HCT116 (cell line): ENCODE measurements around the gene LSM4. TPM values are rescaled to one million over a fixed set of nuclear protein-coding genes. Genes with fewer than 3 reads are reported as not detected.

Experiments
- ATAC-seq: fragments of 200-7000 bp; cut with Tn5 transposase; 2 replicates; pipeline ENCODE4 v1.9.1; 2020; ENCODE audit warnings: mild to moderate bottlenecking, moderate library complexity
- BruUV-seq: library from RNA; stranded (reverse); fragments of 400-500 nt; replicated peaks from 2 replicates; lab custom pipeline; 2021; lab: Mats Ljungman, UMichigan
- CTCF ChIA-PET: fragments of 300-600 bp; sonication (Branson Sonifier 250); formaldehyde crosslinking; loops from one replicate; lab custom pipeline; 2021; ENCODE audit warnings: antibody characterized with exemption; lab: Charles Lee
- POLR2A ChIA-PET: fragments of 300-600, 350-600 bp; sonication (Branson Sonifier 250); formaldehyde crosslinking; loops from one replicate; lab custom pipeline; 2021; ENCODE audit warnings: antibody characterized with exemption; lab: Charles Lee
- RAD21 ChIA-PET, 2 experiments: fragments of 300-600 bp; sonication (Branson Sonifier 250); formaldehyde crosslinking; loops; one replicate each; lab custom pipeline; 2023; ENCODE audit warnings: low total read pairs in 2 of 2; ENCODE audit not compliant: uncharacterized antibody in 2 of 2, unreplicated experiment in 2 of 2, low non-redundant PET in 1 of 2; lab: Charles Lee
- DNase-seq: peaks from one replicate; pipeline ENCODE4 v3.0.0-alpha.2; 2010; ENCODE audit warnings: low read depth, low spot score
- H2AFZ ChIP-seq: fragments of 200-600 bp; shearing (Covaris generic), sonication (generic); 2 replicates; pipeline ENCODE4 v1.6.1; 2017; ENCODE audit warnings: low read depth, mixed run types, mixed read lengths, antibody characterized with exemption, low read length; ENCODE audit not compliant: poor library complexity, severe bottlenecking
- H3K27ac ChIP-seq: 2 replicates; pipeline ENCODE4 v1.5.1; 2012; ENCODE audit warnings: low read depth, low read length
- H3K27me3 ChIP-seq: fragments of 200-600 bp; sonication (generic); 2 replicates; pipeline ENCODE4 v1.6.1; 2016; ENCODE audit warnings: mixed run types, low read length, mixed read lengths; ENCODE audit not compliant: insufficient read depth
- H3K36me3 ChIP-seq, 2 experiments: fragments of 200-500 bp in 1 of 2; fragments of 200-600 bp in 1 of 2; sonication (Bioruptor generic) in 1 of 2; sonication (generic) in 1 of 2; 2 replicates each; pipeline versions ENCODE4 v1.5.1 to v1.6.1; 2014 to 2016; ENCODE audit warnings: low read length in 2 of 2, inconsistent platforms in 1 of 2, mixed read lengths in 1 of 2, mixed run types in 1 of 2; ENCODE audit not compliant: insufficient read depth in 2 of 2, control insufficient read depth in 1 of 2
- H3K4me1 ChIP-seq, 2 experiments: fragments of 200-600 bp in 1 of 2; sonication (generic) in 1 of 2; 2 replicates each; pipeline versions ENCODE4 v1.5.1 to v1.6.1; 2012 to 2017; ENCODE audit warnings: low read length in 2 of 2, inconsistent platforms in 1 of 2, mild to moderate bottlenecking in 1 of 2, mixed read lengths in 1 of 2, mixed run types in 1 of 2, moderate library complexity in 1 of 2; ENCODE audit not compliant: insufficient read depth in 2 of 2, control insufficient read depth in 1 of 2
- H3K4me2 ChIP-seq: fragments of 200-600 bp; sonication (generic); 2 replicates; pipeline ENCODE4 v1.6.1; 2017; ENCODE audit warnings: mixed run types, low read length, mixed read lengths
- H3K4me3 ChIP-seq, 2 experiments: fragments of 200-600 bp in 1 of 2; sonication (generic) in 1 of 2; replicated peaks in 1 of 2; 2 replicates each; pipeline ENCODE4 v1.5.1; 2011 to 2016; ENCODE audit warnings: low read length in 2 of 2, control low read depth in 1 of 2, low read depth in 1 of 2, mild to moderate bottlenecking in 1 of 2, mixed read lengths in 1 of 2, mixed run types in 1 of 2
- H3K79me2 ChIP-seq: fragments of 200-600 bp; sonication (generic); 2 replicates; pipeline ENCODE4 v1.6.1; 2017; ENCODE audit warnings: mild to moderate bottlenecking, mixed run types, low read length, moderate library complexity, mixed read lengths; ENCODE audit not compliant: insufficient read depth
- H3K9ac ChIP-seq: fragments of 200-600 bp; sonication (generic); 2 replicates; pipeline ENCODE4 v1.6.1; 2016; ENCODE audit warnings: low read length, mixed read lengths
- H3K9me2 ChIP-seq: fragments of 200-600 bp; sonication (generic), shearing (Covaris generic); 2 replicates; pipeline ENCODE4 v1.6.1; 2017; ENCODE audit warnings: mixed run types, mild to moderate bottlenecking, moderate library complexity; ENCODE audit not compliant: insufficient read depth
- H3K9me3 ChIP-seq, 2 experiments: fragments of 200-500 bp in 1 of 2; fragments of 200-600 bp in 1 of 2; sonication (Bioruptor generic) in 1 of 2; sonication (generic) in 1 of 2; 2 replicates each; pipeline ENCODE4 v1.6.1; 2014 to 2017; ENCODE audit warnings: low read length in 2 of 2, mixed read lengths in 2 of 2, inconsistent platforms in 1 of 2, low read depth in 1 of 2, mild to moderate bottlenecking in 1 of 2, mixed run types in 1 of 2, moderate library complexity in 1 of 2; ENCODE audit not compliant: control insufficient read depth in 1 of 2, insufficient read depth in 1 of 2
- H4K20me1 ChIP-seq: fragments of 200-600 bp; sonication (generic), shearing (Covaris generic); 2 replicates; pipeline ENCODE4 v1.6.1; 2017; ENCODE audit warnings: mixed run types, mild to moderate bottlenecking, moderate library complexity; ENCODE audit not compliant: insufficient read depth
- CBX3 ChIP-seq: IDR thresholded peaks from 2 replicates; pipeline ENCODE4 v1.6.1; 2012; ENCODE audit warnings: low read depth
- CEBPB ChIP-seq: IDR thresholded peaks from 2 replicates; pipeline ENCODE4 v1.6.1; 2012; ENCODE audit warnings: low read depth
- EZH2phosphoT487 ChIP-seq: fragments of 200-600 bp; IDR thresholded peaks from 2 replicates; pipeline ENCODE4 v1.6.1; 2018; ENCODE audit warnings: antibody characterized with exemption, borderline replicate concordance
- FOSL1 ChIP-seq: IDR thresholded peaks from 2 replicates; pipeline ENCODE4 v1.6.1; 2012; ENCODE audit warnings: low read depth
- JUND ChIP-seq: IDR thresholded peaks from 2 replicates; pipeline ENCODE4 v1.6.1; 2012
- POLR2A ChIP-seq: IDR thresholded peaks from 2 replicates; pipeline ENCODE4 v1.7.0; 2011; ENCODE audit warnings: borderline replicate concordance; ENCODE audit not compliant: insufficient read depth, insufficient read length; ENCODE audit errors: extremely low read depth
- POLR2AphosphoS5 ChIP-seq: IDR thresholded peaks from 2 replicates; pipeline ENCODE4 v1.6.1; 2011; ENCODE audit warnings: mild to moderate bottlenecking, low read depth, low read length, moderate library complexity
- RAD21 ChIP-seq: IDR thresholded peaks from 2 replicates; pipeline ENCODE4 v1.6.1; 2012; ENCODE audit warnings: low read depth, mild to moderate bottlenecking
- REST ChIP-seq: IDR thresholded peaks from 2 replicates; pipeline ENCODE4 v1.6.1; 2012; ENCODE audit warnings: low read depth
- SP1 ChIP-seq: IDR thresholded peaks from 2 replicates; pipeline ENCODE4 v1.6.1; 2012; ENCODE audit warnings: low read depth
- ZBTB33 ChIP-seq: IDR thresholded peaks from 2 replicates; pipeline ENCODE4 v1.6.1; 2011; ENCODE audit warnings: mild to moderate bottlenecking, low read length, moderate library complexity; ENCODE audit not compliant: insufficient replicate concordance; ENCODE audit errors: extremely low read depth
- intact Hi-C: fragments of 100-400 bp; cut with micrococcal nuclease; formaldehyde crosslinking; loops from 2 replicates; pipeline ENCODE4 v1.10.0; 2022
- total RNA-seq: library from RNA; stranded (reverse); gene quantifications from one replicate; pipeline ENCODE4 v1.2.1, GENCODE V29; 2021; ENCODE audit not compliant: unreplicated experiment
- TF ChIP-seq, protein P1 (sequence below): IDR thresholded peaks from 2 replicates; pipeline ENCODE4 v1.6.1; 2012
- TF ChIP-seq, protein P2 (sequence below), 3 experiments: fragments of 200-600 bp in 1 of 3; sonication (generic) in 1 of 3; IDR thresholded peaks in 2 of 3; conservative IDR thresholded peaks in 1 of 3; 2 replicates each; pipeline ENCODE4 v1.5.1; 2012 to 2017; ENCODE audit warnings: low read depth in 2 of 3, low read length in 2 of 3, antibody characterized with exemption in 1 of 3, borderline replicate concordance in 1 of 3, control low read depth in 1 of 3, mild to moderate bottlenecking in 1 of 3, mixed read lengths in 1 of 3, mixed run types in 1 of 3, moderate library complexity in 1 of 3; ENCODE audit not compliant: insufficient read depth in 1 of 3

Gene LSM4
- total RNA-seq, 1 experiment from 2014 or later, result 400 TPM

DNA sequence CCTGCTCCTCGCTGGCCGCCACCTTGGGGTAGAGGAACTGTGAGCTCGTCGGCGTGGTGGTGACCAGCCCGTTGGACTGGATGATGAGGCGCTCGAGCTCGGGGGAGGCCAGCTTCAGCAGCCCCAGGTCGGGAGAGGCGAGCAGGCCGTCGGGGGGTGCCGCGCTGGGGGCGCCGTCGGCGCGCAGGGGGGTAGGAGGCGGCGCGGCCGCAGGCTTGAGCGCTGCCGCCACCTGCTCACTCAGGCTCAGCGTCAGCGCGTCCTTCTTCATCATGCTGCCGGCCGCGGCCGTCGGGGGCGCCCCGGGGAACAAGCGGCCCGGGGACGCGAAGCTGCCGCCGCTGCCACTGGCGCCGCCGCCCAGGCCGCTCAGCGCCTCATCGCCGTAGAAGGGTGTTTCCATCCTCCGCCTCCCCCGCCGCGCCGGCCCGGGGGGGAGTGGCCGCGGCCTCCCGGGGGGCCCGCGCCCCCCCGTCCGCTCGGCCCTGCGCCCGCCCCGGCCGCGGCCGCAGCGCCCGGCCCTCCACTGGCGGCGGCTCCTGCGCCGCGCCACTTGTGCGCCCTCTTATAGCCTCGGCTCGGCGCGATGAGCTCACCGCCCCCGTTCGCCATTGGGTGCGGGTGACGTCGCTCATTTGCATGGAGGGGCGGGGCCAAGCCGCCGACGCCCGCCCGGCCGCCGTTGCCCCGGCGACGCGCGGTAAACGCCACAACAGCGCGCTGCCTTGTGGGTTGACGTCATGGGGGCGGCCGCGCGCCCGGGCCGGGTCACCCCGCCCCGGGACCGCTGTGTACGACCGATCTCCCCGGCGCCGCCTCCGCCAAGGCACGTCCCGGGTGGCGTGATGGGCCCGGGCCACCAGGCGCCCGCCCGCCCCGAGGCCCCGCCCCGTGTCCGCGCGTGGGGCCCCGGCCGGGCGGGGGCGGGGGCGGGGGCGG lies 41.5 kb downstream of the LSM4 start, which contains the start of gene JUND (continued):
- TF ChIP-seq ZBTB33, result no peak
- TF ChIP-seq POLR2A, result peak; percentile 98
- peak; percentile 64; the same call in 1 of the 2 replicates for TF ChIP-seq JUND
- TF ChIP-seq CEBPB, result no peak
- no peak for TF ChIP-seq RAD21

DNA sequence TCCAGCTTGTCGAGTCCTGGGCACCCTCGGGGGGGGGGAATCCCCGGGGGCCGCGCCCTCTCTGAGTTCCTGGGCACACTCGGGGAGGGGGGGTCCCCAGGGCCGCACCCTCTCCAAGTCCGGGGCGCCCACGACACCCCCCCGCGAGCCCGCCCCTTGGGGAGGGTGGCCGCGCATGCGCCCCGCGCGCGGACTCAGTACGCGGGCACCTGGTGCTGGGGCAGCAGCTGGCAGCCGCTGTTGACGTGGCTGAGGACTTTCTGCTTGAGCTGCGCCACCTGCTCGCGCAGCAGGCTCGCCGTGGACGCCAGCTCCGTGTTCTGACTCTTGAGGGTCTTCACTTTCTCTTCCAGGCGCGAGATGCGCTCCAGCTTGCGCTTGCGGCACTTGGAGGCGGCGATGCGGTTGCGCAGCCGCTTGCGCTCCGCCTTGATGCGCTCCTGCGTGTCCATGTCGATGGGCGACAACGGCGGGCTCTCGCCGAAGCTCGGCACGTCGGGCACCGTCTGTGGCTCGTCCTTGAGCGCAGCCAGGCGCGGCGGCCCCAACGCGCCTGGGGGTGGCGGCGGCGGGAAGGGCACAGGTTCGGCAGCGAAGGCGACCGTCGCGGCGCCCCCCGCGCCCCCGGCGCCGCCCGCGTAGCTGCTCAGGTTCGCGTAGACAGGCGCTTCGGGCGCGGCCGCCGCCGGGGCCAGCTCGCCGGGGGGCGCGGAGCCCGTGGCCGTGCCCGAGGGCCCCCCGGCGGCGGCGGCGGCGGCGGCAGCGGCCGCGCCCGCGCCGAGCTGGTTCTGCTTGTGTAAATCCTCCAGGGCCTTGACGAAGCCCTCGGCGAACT lies 42.4 kb downstream of the LSM4 start:
- Histone ChIP-seq H3K4me1 (peaks cover 51 to 64% of the 10 kb centered on the region in 2 experiments), H3K4me2 (peak overlapping the region; percentile 99), H3K9me3 (no peaks in the 10 kb centered on the region), H3K79me2 (peaks cover 29% of the 10 kb centered on the region), H3K27me3 (no peaks in the 10 kb centered on the region), H4K20me1 (no peaks in the 10 kb centered on the region), H3K9me2 (no peaks in the 10 kb centered on the region), H2AFZ (no peak overlapping the region), H3K4me3 (peak overlapping the region; percentile 76 to 89), H3K9ac (peak overlapping the region; percentile 98), H3K36me3 (0 out of 4 replicates have a peak, but pooled peaks cover 0 to 4% of the 10 kb centered on the region in 2 experiments), H3K27ac (peak overlapping the region; percentile 100)
- DNase-seq, result no peak
- RAD21 ChIA-PET, result interaction anchor here (0.6 to 1.6 kb wide), 7 partner anchors 12 to 653 kb away, joined by 3 to 8 read pairs (median 3); no protein-coding TSS in a partner anchor
- CTCF ChIA-PET, result interaction anchor here (0.7 to 5.7 kb wide), 17 partner anchors 12 to 309 kb away, joined by 3 to 76 read pairs (median 6); partner anchors contain the start of genes LSM4 and MPV17L2
- ATAC-seq, result peak; percentile 17
- POLR2A ChIA-PET, result interaction anchor here (0.6 to 5.3 kb wide), 26 partner anchors 10 to 280 kb away, joined by 3 to 138 read pairs (median 14); partner anchors contain the start of genes GDF15, LSM4, MPV17L2 and RAB3A
- BruUV-seq, result no TSS peak
- intact Hi-C loops, result no loop called here
- TF ChIP-seq SP1, result no peak
- TF ChIP-seq JUND, result no peak; the same call in 1 of the 2 replicates
- peak; percentile 87 for TF ChIP-seq POLR2AphosphoS5
- TF ChIP-seq, protein P1, sequence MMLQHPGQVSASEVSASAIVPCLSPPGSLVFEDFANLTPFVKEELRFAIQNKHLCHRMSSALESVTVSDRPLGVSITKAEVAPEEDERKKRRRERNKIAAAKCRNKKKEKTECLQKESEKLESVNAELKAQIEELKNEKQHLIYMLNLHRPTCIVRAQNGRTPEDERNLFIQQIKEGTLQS, result no peak
- no peak for TF ChIP-seq REST
- no peak for TF ChIP-seq FOSL1
- TF ChIP-seq RAD21, result no peak
- TF ChIP-seq CBX3, result no peak
- no peak for TF ChIP-seq EZH2phosphoT487
- TF ChIP-seq, protein P2, sequence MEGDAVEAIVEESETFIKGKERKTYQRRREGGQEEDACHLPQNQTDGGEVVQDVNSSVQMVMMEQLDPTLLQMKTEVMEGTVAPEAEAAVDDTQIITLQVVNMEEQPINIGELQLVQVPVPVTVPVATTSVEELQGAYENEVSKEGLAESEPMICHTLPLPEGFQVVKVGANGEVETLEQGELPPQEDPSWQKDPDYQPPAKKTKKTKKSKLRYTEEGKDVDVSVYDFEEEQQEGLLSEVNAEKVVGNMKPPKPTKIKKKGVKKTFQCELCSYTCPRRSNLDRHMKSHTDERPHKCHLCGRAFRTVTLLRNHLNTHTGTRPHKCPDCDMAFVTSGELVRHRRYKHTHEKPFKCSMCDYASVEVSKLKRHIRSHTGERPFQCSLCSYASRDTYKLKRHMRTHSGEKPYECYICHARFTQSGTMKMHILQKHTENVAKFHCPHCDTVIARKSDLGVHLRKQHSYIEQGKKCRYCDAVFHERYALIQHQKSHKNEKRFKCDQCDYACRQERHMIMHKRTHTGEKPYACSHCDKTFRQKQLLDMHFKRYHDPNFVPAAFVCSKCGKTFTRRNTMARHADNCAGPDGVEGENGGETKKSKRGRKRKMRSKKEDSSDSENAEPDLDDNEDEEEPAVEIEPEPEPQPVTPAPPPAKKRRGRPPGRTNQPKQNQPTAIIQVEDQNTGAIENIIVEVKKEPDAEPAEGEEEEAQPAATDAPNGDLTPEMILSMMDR (IDR thresholded peaks at IDR 0.05 in 2 of 3, conservative IDR thresholded peaks at IDR 0.05 in 1 of 3; ENCODE audit: borderline replicate concordance in 1 of 3, insufficient read depth in 1 of 3, low read depth in 2 of 3, low read length in 2 of 3), result no peak
